ENCODE results near the gene APOL1.

DNA sequence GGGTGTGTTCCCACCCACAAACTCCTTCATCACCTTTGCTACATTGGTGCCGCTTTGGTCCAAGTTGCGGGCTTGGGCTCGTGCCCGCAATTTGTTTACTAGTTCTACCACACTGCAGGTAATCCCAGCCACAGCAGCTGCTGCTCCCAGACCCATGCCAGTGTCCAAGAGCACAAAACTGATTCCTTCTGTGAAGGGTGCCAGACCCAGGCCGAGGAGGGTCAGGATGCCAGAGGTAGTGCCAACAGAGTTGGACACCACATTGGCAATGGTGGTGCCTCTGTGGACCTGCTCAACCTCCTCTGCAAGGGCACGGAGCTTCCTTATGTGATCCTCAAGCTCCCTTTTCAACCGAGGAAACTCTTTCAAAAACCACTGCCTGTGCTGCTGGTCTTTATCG, 25.1 kb upstream of the APOL1 start:
- TF ChIP-seq, protein P1, sequence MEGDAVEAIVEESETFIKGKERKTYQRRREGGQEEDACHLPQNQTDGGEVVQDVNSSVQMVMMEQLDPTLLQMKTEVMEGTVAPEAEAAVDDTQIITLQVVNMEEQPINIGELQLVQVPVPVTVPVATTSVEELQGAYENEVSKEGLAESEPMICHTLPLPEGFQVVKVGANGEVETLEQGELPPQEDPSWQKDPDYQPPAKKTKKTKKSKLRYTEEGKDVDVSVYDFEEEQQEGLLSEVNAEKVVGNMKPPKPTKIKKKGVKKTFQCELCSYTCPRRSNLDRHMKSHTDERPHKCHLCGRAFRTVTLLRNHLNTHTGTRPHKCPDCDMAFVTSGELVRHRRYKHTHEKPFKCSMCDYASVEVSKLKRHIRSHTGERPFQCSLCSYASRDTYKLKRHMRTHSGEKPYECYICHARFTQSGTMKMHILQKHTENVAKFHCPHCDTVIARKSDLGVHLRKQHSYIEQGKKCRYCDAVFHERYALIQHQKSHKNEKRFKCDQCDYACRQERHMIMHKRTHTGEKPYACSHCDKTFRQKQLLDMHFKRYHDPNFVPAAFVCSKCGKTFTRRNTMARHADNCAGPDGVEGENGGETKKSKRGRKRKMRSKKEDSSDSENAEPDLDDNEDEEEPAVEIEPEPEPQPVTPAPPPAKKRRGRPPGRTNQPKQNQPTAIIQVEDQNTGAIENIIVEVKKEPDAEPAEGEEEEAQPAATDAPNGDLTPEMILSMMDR (conservative IDR thresholded peaks at IDR 0.05 in 1 of 2, IDR thresholded peaks at IDR 0.05 in 1 of 2; ENCODE audit: low read depth in 1 of 2, low read length in 2 of 2), result no peak
- TF ChIP-seq EZH2 (IDR thresholded peaks at IDR 0.05; ENCODE audit: low read length, missing control alignments), result no peak
